ENCODE measurements around the gene NBEAL2.
"Not testable (repeated sequence)": the region's sequence is repeated elsewhere in the genome, so short reads cannot be mapped to it uniquely, and the experiment has no call there.

The NBEAL2 gene

DNA sequence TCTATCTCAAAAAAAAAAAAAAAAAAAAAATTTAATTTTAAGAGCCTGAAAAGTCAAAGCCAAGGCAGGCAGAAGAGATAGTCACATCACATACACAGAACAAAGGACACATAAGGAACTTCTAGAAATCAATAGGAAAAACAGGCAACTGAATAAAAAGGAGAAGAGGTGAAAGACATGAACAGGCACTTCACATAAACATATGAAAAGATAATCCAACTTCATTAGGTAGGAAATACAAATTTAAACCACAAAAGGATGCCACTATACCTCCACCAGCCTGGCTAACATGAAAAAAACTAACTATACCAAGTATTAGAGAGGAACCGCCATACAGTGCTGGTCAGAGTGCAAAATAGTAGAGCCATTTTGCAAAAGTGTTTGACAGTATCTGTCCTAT lies 17.0 kb upstream of the NBEAL2 start:
- no peak for DNase-seq

DNA sequence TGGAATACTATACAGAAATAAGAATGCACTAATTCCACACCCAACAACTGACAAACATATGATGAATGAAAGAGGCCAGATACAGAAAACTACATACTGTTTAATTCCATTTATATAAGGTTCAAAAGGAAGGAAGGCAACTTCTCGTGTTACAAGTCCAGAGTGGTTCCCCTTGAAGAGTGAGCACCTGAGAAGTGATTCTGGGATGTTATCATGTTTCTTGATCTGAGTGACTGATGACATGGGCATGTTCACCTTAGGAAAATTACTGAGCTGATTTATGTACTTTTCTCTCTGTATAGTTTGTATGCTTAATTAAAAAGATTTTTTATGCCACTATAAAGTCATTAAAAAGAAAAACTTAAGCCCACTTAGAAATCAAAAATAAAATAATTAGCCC lies 16.5 kb upstream of the NBEAL2 start:
- no peak for DNase-seq

DNA sequence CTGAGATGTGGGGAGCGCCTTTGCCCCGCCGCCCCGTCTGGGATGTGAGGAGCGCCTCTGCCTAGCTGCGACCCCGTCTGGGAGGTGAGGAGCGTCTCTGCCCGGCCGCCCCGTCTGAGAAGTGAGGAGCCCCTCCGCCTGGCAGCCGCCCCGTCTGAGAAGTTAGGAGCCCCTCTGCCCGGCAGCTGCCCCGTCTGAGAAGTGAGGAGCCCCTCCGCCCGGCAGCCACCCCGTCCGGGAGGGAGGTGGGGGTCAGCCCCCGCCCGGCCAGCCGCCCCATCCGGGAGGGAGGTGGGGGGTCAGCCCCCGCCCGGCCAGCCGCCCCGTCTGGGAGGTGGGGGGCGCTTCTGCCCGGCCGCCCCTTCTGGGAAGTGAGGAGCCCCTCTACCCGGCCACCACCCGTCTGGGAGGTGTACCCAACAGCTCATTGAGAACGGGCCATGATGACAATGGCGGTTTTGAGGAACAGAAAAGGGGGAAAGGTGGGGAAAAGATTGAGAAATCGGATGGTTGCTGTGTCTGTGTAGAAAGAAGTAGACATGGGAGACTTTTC lies 15.4 kb upstream of the NBEAL2 start:
- DNase-seq: not testable (repeated sequence)

DNA sequence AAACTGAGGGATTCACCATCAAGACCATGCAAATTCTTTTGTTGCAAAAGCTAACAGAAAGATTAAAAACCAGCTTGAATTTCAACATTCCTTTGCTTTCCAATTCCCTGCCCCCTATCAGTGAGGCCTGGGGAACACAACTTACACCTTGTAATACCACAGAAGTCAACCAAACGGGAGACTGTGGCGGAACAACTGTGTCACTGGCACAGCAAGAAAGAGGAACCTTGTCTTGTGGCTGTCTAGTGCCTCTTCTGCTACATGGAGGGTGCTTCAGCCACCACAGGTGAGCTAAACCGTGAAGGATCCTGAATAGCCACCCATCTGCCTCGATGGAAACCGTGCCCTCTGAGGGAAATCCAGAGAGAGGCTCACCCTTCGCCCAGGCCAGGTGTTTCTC lies 14.3 kb upstream of the NBEAL2 start:
- DNase-seq: no peak

DNA sequence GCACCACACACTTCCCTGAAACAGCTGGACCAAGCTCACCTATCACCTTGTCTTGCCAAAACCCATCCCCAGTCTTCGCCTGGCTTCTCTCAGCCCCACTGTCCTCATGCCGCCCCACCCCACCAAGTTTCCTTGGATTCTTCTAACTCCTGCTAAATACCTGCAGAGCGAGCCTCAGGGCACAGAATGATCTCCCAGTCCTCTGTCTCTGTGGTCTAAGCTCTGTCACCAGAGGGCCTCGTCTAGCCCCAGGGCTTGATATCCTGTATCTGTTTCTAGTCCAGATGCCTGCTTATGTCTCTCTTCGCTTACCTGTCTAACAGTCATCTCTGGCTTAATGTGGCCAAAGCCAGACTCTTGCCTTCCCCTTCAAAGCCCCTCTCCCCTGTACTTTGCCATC lies 12.7 kb upstream of the NBEAL2 start:
- no peak for DNase-seq

DNA sequence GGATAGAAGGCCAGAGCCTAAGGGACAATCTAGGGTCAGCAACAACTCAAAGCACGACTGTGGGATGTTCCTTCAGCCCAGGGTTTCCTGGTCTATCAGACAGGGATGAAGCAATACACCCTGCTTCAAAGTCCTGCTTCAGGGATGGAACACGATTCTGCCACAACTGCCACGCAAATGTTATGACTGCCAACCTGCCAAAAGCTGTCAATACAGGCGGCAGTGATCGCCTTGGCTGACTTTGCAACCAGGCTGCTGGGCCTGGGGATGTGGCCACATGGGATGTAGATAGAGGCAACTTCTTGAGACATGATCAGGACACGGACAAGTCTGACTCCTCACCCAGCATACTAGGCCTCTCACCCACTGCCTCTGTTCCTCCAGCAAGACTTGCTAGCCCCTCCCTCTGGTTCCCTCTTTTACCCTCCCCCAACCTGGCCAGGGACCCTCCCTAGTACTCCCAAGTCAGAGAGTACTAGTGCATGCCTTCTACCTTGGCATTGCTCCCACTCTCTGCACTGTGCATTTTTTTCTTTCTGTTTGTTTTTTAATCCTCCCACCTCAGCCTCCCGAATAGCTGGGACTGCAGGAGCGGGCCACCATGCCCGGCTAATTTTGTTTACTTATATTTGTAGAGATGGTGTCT lies 10.6 kb upstream of the NBEAL2 start:
- no peak for DNase-seq

DNA sequence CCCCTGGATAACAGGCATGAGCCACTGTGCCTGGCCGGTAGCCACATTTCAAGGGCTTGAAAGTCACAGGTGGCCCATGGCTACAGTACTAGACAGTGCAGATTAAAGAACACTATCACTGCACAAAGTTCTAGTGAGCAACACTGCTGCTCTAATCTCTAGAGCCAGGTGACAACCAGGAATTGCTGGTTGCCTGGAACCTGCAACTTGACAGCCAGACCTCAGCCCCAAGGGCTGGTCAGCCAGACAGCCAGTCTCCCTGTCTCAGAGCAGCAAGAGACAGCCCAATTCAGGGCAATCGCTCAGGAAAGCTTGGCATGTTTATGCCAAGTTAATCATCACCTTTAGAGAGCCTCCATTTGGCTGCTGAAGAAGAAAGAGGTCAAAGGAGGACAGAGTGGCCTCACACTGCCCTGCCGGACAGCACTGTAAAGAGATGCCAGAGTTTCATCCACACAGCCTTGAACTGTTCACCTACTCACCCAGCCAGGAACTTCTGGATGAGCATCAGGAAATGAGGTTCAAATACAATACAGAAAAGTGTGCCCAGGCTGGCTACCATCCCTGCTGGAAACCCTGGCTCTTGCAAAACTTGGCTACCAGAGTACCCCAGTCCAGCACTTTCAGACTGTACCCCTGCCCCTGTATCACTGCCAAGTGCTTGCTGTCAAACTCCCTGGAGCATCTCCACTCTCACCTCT lies 8.9 kb upstream of the NBEAL2 start:
- no peak for DNase-seq

DNA sequence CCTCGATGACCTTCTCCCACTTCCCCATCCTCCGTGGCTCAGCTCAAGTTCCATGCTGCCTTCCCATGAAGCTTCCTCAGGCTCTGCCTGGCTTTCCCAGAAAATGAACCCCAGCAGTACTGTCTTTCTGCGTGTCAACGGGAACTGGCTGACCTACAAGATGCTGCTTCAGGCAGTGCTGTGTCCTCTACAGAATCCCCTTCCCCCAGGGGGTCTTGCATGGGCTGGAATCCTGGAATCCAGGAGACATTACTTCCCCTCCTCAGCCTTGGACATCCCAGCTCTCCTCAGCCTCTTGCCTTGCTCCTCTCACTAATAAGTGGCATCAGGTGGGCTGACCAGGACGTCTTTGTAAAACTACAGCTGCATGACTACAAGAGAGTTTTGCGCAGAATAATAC lies 8.3 kb upstream of the NBEAL2 start:
- DNase-seq: no peak

DNA sequence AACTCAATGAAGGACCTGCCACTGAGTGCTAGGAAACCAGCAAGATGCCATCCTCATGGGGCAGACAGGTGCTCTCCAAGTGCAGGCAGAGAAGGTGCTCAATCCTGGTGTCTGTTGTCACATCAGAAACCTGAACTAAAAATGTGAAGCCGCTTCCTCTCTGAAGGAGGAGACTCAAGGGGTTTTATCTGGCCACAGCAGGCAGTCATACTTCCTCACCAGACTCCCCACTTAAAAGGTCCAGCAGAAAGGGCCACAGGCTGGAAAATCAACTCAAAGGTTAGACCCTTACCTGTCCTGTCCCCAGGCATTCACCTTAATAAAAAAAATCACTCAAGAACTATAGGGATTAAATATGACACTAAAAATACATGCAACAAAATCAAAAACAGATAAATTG lies 7.7 kb upstream of the NBEAL2 start:
- DNase-seq: no peak

DNA sequence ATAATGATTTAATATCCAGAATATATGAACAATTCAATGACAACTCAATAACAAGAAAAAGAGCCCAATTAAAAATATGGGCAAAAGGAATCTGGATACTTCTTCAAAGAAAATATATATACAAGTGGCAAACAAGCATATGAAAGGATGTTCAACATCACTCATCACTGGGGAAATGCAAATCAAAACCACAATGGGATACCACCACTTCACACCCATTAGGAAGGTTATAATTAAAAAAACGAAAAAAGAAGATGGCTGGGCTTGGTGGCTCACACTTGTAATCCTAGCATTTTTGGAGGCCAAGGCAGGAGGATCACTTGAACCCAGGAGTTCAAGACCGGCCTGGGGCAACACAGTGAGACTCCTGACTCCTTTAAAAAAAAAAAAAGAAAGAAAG lies 7.1 kb upstream of the NBEAL2 start:
- no peak for DNase-seq

DNA sequence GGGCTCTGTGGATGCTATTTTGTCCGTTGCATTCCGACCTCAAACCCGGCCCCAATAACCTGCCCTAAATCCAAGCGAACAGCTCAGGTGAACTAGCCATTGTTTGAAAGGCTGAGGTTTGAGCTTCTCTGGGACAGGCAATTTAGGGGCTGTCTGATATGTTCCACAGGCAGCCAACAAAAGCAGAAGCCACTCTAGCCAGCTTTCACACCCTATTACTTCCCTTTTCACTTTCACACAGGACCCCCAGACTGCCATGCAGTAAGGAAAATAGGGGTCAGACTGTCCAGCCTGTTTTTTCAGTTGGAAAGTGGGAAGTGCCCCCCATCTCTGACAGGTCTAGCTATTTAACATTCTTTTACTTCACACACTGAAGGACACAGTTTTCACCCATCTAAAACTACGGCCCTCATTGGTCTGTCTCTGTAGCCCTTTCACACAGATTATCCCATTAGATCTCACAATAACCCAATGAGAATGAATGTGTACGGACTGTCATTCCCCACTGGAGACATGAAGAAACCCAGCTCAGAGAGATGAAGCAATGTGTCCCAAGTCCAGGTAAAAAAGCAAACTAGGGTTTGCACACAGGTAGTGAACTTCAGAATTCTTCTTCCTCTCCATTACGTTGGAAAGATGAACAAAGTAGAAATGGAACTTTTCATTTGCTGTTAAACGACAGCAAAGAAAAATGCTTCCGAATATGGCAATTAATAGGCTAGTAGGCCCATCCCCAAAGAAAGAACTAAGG lies 4.9 kb upstream of the NBEAL2 start:
- DNase-seq: no peak

DNA sequence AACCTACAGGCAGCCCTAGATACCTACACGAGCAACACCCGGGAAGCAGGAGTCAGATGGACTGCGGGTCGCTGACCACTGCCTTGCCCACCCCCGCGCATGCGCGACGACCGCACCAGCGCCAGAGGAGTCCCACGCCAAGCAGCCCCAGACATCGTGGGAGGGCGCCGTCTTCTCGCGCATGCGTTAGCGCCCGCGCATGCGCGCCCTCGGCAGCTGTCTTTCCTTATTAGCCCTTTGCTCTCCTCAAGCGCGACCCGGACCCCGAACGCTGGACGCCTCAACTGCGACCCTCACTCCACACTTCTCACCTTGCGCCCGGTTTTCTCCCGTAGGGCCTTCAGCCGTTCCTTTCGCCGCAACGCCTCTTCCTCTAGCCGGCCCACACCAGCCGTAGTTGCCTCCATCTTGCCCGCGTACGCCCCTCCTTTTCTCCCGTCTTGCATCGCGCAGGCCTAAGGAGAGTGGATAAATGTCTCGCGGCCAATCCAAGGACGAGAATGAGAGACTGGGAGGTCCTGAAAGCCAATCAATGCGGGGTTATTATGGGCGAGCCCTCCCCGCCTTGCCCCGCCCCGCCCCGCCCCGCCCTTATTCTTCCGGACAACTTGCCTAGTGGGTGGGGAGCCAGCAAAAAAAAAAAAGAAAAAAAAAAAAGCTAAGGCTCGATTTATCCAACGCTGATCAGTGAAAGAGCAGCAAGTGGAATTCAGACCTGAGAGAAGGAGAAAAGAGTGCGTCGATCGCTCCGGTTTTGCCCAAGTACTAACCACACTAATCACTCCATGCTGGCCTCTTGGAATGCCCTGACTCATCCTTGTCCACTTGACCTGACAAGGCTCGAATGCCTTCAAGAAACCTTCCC lies 2.9 kb upstream of the NBEAL2 start, which contains the start of gene CCDC12:
CCDC12 (minus strand) TSS at position 420 of the 865 bp plus-strand sequence; CDS start at position 407, 13 bp downstream.
- peak; percentile 97 for DNase-seq

DNA sequence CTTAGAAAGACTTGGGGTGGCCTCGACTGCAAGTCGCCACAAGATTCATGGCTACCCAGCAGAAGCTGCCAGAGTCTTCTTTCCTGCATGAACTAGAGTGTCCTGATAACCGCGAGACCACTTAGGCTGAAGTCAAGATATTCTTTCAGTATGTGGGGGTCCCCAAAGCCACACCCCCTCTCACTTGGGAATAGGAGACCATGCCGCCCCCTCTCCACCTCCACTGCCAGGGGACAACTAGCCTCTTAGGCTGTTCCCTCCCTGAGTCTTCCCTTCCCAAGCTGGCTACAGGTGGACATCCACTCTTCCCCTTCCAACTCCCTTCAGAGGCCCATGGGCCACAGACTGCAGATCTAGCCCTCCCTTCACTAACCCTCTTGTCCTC lies 1.7 kb upstream of the NBEAL2 start:
- DNase-seq: no peak

DNA sequence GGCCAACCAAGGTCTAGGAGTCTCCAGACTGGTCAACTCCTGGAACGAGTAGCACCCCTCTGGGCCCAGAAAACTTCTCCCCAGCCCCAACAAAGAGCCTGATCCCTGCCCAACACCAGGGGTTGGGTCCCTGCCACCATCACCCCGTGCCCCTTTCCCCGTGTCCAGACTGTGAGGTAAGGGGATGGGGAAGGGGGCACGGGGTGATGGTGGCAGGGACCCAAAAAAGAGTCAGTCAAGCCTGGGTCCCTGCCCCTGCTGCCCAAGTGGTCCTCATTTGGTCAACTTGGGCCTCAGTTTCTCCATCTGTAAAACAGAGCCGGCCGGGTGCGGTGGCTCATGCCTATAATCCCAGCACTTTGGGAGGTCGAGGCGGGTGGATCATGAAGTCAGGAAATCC lies 1.1 kb upstream of the NBEAL2 start:
- no peak for DNase-seq

DNA sequence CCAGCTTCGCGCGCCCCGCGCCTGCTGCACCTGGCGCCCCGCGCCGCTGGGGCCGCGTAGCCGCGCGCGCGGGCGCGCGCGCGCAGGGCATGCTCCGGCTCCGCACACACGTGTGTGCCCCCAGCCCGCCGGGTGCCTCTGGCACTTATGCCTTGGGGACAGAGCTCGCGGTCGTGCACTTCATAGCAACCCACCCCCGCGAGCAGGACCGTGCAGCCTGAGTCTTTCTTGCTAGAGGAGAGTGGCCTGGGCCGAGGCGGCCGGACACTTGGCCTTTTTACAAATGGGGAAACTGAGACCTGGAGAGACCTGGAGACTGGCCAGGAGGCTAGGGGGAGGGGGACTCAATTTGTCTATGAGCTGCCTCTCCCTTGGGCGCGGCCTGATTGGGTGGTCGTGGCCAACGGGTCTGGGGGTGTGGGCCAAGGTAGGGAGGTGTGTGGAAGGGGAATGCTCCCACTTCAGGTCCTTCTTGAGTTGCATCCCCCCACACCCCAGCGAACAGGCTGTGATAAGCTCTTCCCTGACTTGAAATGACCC lies 562 bp downstream of the NBEAL2 start:
- peak in 1 of 2 experiments; percentile 62 for DNase-seq

DNA sequence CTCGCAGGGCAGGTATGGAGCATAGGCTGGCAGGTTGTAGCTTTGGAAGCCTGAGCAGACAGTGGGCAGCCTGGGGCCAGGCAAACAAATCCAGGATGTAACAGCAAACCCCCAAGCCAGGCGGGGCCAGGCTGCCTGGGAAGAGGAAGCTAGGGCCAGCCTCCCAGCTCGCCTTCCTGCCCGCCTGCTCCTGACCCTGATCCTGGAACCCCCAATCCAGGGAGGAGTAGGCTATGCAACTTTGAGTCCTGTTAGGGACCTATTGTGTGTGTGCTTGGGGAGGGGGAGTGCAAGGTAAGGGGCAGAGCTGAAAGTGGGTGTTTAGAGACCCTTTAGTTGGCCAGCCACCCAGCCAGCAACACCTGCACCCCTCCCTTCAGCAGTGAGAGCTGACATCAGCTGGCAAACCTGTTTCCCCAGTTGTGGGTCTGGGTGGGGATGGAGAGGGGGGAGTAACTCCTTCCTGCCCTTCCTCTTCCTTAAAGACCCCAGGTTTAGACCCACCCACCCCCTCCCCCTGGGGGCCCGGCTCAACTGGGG lies 2.5 kb downstream of the NBEAL2 start:
- peak; percentile 34 to 56 for DNase-seq

DNA sequence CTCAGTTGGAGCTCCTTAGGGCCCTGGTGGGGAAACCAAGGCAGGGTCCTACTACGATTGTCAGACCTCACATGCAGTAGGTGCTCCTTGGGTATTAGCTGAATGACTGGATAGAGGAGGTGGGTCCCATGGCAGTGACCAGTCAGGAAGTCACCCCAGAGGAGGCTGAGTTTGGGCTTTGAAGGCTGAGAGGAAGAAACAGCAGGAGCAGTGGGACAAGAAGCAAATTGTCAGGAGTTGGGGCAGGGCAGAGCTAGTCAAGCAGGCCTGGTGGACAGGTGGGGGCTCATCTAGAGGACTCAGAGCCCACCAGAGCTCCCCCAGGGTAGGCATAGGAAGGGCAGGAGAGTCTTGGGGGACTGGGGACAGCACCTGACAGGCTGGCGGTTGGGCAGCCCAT lies 3.1 kb downstream of the NBEAL2 start:
- DNase-seq: no peak

DNA sequence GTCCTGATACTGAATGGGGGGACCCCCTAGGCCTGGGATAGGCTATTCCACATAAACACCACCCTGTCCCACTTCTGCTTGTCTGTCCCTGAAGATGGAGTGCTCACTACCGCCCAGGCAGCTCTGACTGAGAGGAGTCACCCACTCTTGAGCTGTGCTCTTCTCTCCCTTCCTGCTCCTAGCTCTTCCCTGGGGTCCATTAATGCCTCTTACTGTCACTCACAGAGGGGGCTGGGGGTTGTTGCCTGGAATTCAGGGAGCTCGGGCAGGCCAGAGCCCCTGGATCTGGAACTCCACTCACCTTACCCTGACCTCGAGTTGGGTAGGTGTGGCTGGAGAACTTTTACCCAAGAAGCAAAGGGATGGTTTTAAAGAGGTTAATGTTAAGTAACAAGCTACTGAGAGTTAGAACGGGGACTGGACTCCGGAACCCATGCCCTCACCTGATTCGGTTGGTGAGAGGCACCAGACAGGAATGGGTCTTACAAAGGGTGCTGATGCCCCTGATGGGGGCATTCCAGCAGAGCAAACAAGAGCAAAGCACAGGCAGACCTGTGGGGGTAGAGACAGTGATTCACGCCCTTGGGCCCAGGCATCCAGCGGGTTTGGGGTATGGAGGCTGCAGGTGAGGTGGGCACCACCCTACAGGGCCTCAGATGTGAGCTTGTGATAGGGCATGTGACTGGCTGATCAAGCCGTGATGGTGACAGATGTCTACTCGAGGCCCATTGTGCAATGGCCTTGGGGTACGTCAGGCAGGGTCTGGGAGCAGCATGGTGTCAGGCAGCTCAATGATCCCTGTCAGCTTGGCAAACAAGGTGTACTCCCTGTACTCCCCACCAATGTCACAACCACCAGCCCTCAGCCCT lies 5.4 kb downstream of the NBEAL2 start:
- DNase-seq: no peak

DNA sequence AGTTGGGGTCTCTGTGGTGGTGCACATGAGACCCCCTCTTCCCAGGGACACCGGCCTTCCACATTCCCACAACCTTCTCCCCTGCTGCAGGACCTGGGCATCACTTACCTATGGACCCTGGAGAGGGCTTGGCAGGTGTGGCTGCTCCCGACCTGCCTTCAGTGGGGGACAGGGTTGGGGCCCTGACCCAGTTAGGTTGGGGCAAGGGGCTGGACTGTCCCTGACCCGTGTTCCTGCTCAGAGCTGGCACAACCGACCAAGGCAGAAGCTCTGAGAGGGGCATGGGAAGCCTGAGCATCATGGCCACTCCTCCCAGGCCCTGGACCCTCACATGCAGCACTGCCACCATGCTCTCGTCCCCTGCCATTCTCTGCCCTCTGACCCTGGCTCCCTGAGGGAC lies 6.1 kb downstream of the NBEAL2 start:
- no peak for DNase-seq

DNA sequence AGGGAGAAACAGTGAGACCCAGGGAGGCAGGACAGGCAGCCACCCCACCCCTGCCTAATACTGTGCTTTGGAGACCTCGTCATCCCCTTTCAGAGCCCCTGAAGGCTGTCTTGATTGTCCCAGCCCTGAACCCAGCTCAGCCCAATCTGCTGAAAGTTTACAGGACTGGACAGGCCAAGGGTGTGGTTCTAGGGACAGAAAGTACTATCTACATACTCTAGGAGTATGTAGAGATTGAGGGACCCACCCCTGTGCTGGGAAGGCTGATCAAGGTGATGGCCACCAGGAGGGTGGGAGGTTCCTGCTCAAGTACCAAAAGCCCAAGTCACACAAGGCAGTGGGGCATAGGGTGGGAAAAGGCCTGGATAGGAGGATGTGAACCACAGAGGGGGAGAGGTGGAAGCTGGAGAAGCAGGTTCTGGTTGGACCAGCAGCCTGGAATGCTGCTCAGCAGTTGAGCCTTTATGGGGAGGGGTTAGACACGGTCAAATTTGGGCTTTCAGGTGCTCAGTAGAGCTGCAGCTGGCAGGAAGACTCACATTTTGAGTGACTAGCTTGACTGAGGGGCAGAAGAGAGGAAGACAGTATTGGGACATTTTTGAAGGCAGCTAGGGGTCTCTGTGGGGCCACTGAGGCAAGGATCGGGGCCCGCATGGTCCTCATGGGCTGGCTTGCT lies 6.7 kb downstream of the NBEAL2 start:
- DNase-seq: no peak

Measured in NCI-H526 (cell line).